Coronary artery (tissue), 2 donors: ENCODE measurements around the gene C19orf18.

Experiments
- DNase-seq: peaks from one replicate; pipeline ENCODE4 v3.0.0-alpha.2; 2017; ENCODE audit warnings: low spot score
- H3K27ac ChIP-seq, 2 donors: fragments of 200-600 bp; sonication (generic); one replicate each; pipeline ENCODE4 v1.5.1; 2016 to 2019
- H3K4me3 ChIP-seq: fragments of 200-600 bp; sonication (generic); 2 replicates; pipeline ENCODE4 v1.5.1; 2016; ENCODE audit warnings: mild to moderate bottlenecking, moderate library complexity
- CTCF ChIP-seq: fragments of 200-600 bp; sonication (generic); IDR thresholded peaks from one replicate; pipeline ENCODE4 v1.5.1; 2019; ENCODE audit warnings: antibody characterized with exemption

The C19orf18 gene

DNA sequence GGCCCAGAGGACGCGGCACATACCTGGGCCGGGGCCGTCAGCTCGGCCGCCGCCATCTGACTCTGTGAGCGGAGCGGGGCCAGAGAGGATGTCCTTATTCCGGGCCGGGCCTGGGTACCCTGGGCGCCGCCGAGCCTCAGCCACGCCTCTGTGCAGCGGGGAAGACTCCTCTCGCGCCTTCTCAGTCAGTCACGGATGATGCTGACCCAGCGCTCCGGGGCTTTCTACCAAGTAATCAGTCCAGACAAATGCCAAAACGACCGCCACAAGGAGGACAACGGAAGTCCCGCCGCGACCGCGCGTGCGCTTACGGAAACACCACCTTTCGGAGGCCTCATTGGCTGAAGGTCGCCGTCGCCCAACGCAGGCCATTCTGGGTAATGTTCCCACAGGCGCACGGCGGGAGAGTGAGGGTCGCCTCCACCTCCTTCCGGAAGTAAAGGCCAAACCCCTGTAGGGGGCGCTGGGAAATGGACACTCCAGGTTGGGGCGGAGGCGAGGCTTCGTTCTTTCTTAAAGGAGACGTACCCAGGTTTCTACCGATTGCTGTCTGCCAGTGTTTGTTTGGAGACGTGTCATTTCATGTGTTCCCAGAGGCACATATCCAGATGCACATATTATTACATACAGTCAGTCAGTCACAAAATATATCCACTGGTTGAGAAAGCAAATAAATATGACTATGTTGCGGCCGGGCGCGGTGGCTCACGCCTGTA is 26.8 kb downstream of the C19orf18 start, which contains the start of gene ZNF256:
Gene ZNF256 (minus strand): TSS at position 288 of the 716 bp plus-strand sequence. CDS start 232 bp downstream, at position 56.
- peak within 1 kb of the TSS; percentile 91 for H3K4me3 ChIP-seq
- TF ChIP-seq CTCF = peak; percentile 32
- peak within 1 kb of the TSS; percentile 57 to 85 for H3K27ac ChIP-seq
- peak; percentile 94 for DNase-seq

DNA sequence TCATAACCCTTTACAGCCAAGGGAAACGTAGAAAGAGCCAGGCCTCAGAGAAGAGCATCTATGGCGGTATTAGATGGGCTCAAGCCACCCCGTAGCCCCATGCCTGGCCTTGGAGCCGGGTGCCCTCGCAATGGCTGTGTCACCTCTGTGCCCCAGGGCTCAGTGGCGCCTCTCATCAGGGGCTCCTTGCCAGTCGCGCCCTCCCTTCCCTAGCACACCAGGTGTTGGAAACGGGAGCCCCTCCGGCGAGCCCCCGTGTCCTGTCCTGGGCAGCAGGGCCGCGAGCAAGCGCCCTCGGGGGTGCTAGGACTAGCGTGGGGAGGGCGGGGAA is 27.3 kb downstream of the C19orf18 start:
- no peak for DNase-seq
- Histone ChIP-seq H3K4me3 (peak overlapping the region; percentile 91), H3K27ac (peak overlapping the region; percentile 57 to 85)
- TF ChIP-seq CTCF = no peak

DNA sequence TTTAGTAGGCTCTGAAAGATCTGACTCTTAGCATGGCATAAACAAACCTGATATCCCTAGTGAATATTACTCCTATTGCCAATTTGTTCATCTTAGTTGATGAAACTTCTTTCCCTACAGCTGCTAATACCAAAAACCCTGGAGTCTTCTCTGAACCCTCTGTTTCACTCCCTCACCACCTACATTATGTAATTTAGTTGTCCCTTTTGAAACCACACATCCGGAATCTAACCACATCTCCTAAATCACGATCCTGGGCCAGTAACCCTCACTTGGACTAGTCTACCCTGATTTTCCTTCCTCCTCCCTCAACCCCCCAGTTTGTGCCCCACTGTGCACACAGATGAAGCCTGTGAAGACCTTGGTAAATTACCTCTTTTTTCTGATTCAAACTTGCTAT is 28.0 kb downstream of the C19orf18 start:
- TF ChIP-seq CTCF = no peak
- Histone ChIP-seq H3K27ac (no peak overlapping the region), H3K4me3 (peak overlapping the region; percentile 91)
- no peak for DNase-seq

DNA sequence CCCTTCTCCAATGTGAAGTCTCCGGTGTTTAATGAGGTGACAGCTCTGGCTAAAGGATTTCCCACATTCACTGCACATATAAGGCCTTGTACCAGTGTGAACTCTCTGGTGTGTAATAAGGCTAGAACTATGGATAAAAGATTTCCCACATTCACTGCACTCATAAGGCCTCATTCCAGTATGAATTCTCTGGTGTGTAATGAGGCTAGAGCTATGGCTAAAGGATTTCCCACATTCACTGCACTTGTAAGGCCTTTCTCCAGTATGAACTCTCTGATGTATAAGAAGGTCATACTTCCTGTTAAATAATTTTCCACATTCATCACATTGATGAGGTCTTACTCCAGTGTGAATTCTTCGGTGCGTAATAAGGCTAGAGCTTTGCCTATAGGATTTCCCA is 32.7 kb downstream of the C19orf18 start:
- TF ChIP-seq CTCF = no peak
- DNase-seq = no peak

DNA sequence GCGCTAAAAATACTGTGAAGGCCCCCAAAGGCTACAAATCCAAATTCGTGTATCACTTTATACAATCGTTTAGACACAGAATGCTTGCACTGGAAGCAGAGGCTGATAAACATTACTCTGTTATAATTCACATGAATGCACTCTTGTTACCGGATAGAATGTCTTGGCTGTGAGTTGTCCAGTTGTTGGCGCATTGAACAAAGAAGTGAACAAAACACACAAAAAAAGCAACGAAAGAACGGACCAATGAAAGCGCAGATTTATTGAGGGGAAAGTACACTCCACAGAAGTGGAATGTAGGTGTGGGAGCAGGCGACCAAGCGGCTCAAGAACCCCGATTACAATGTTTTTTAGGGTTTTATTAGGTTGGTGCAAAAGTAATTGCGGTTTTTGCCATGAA is 38.6 kb downstream of the C19orf18 start:
- peak overlapping the region; percentile 90 for H3K4me3 ChIP-seq

More for the DNA sequence above, 32.7 kb downstream of the C19orf18 start:
- H3K27ac ChIP-seq = no peak overlapping the region
- H3K4me3 ChIP-seq = no peak overlapping the region

DNA sequence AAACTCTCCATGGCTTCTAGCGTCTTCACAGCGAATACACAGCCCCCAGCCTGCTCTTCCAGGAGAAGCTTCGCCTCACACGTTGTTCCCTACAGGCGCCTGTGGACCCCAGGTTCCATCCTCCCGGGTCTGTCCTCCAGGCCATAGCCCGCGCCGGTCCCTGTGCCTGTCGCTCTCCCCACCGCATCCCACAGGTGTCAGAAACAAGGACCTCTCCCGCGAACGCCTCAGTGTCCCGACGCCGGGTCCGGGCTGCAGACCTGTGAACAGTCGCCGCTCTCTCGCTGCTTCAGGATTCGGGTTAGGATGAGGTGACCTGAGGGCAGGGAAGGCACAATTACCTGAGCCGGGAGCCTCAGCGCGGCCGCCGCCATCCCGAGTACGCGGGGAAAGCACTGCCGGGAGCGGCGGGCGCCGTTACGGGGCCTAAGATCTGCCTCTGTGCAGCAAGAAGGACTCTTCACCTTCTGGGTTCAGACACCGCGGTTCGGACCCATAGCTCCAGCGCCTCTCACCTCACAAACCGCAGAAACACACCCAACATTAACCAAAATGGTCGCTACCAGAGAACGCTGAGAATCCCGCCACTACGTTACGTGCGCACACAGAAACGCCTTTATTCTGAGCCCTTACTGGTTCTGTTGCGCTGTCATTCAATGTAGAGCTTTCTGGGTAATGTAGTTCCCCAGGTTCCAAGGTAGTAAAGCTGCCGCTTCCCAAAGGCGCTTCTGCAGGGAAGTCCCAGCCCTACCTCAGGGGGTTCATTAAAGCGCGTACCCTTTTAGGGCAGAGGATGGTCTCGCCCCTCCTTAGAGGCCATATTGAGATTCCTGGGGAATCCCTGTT is 39.3 kb downstream of the C19orf18 start, which contains the start of gene ZNF418:
Gene ZNF418 (minus strand): TSS at position 583 of the 846 bp plus-strand sequence. CDS start 1,580 bp downstream, outside the sequence.
- H3K4me3 ChIP-seq = peak within 1 kb of the TSS; percentile 90
- TF ChIP-seq CTCF = no peak
- peak within 1 kb of the TSS in 1 of 2 donors; percentile 82 for H3K27ac ChIP-seq
- no peak for DNase-seq

More for the DNA sequence above, 38.6 kb downstream of the C19orf18 start:
- no peak for DNase-seq
- TF ChIP-seq CTCF = no peak
- H3K27ac ChIP-seq = no peak overlapping the region
